NCI-H82 (cell line): ENCODE results near the gene SLC48A1.

Source experiments
- DNase-seq: peaks from one replicate; lab custom pipeline; 2025; lab: John Stamatoyannopoulos, UW

SLC48A1 gene

GRCh38 chr12:47757840-47758583 lies 15.0 kb upstream of the SLC48A1 start:
- DNase-seq: peak; percentile 12

DNA sequence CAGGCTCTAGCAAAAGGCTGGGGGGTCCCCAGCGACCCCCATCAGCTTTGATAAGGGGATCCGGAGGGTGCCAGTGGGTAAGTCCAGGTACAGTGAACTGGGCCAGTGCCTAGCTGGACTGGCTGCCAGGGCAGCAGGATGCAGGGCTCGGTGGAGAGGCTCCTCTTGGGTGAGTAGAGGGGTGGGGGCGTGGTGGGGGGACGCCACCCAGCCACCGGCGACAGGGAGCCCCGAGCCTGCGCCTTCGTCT lies 14.5 kb upstream of the SLC48A1 start:
- DNase-seq: no peak

DNA sequence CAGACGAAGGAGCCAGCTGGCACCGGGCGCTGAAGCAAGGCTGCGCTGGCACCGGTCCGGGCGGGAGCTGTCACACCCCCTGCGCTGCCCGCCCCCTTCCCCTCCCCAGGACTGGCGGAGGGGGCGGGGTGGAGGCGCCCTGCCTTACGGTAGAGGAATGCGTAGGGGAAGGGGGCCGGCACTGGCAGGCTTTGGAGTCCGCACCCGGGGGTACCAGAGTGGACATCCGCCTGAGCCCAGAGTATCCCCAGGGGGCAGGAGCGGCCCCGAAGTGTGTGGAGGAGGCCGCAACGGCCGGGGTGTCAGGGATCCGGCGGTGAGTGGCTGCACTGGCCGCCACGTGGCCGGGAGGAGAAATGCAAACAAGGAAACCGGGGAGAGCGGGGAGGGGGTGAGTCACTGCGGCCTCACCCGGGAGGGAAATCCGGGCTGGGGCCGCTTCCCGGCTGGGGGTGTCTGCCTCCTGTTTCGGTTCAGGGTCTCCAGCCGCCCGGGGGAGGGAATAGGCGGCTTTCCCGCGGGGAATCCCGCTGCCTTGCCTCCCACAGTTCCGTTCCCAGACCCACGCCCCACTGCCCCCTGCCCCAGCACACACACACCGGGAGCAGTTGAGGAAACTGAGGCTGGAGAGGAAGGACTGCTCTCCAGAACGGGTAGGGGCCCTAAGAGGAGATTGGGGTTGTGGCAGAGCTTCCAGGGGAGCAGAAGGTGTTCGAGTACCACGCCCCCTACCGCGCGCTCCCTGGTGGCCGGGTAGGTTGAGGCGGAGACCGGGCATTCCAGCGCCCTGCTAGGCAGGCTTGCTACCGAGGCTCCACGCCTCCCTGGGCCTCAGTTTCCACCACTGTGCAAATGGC lies 14.0 kb upstream of the SLC48A1 start, which contains the start of gene RAPGEF3:
TSS of gene RAPGEF3 (minus strand) at position 47 of the 857 bp plus-strand sequence. CDS start 324 bp downstream, outside the sequence.
- peak; percentile 80 for DNase-seq

- peak; percentile 80 for DNase-seq
Observed at GRCh38 chr12:47762850-47763465, 10.1 kb upstream of the SLC48A1 start.

GRCh38 chr12:47763481-47764346 lies 9.3 kb upstream of the SLC48A1 start:
- peak; percentile 35 for DNase-seq

DNA sequence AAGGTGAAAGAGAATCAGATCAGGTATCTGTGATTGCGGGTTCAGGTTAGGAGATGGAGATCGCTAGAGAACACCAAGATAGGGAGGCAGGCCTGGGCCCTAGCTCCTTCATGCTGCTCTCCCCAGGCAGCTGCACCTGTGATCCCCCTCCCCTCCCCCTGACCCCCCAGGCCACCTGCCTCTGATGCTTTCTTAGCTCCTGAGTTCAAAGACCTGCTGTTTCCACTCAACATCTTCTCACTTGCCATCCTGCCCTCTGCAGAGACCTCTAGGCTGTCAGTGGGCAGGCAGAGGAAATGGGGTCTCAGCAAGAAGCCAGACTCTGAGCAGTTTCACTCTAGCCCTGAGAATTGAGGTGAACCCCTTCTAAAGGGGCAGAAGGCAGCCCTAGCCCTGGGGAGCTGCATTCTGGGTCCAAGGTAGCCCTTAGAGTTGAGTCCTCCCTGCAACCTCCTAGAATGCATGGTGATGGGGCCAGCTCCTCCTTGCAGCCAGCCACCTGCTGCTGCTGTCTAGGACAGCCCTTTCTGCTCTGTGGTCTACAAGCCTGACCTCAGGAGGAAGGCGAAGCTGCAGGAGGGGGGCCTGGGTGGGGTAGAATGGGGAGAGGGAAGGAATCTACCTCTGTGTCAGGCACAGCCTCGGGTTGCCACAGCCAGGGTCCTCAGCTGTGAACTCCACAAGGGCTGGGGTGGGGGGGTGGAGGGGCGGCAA lies 6.4 kb upstream of the SLC48A1 start:
- DNase-seq: no peak

DNA sequence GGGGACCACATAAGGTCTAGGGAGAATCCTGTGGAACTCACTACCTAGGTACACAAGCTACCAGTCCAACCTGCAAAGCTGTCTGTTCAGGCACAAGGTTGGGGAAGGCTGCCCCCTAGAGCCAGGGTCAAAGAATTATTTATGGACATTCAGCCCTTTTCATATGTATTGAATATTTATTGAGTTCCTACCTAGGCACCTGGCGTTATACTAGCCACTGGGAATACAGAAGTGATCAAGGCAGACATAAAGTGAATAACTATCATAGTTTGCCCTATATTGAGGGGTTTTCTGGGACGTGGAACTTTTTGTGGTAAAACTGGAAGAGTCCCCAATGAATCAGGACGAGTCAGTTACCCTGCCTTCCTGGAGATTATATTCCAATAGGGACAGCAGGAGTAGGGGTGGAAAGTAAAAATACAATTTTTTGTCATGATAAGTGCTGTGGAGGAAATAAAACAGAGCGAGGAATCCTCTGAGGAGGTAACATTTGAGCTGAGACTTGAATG lies 5.8 kb upstream of the SLC48A1 start:
- DNase-seq: peak; percentile 63

GRCh38 chr12:47768323-47768811 lies 4.7 kb upstream of the SLC48A1 start:
- no peak for DNase-seq

DNA sequence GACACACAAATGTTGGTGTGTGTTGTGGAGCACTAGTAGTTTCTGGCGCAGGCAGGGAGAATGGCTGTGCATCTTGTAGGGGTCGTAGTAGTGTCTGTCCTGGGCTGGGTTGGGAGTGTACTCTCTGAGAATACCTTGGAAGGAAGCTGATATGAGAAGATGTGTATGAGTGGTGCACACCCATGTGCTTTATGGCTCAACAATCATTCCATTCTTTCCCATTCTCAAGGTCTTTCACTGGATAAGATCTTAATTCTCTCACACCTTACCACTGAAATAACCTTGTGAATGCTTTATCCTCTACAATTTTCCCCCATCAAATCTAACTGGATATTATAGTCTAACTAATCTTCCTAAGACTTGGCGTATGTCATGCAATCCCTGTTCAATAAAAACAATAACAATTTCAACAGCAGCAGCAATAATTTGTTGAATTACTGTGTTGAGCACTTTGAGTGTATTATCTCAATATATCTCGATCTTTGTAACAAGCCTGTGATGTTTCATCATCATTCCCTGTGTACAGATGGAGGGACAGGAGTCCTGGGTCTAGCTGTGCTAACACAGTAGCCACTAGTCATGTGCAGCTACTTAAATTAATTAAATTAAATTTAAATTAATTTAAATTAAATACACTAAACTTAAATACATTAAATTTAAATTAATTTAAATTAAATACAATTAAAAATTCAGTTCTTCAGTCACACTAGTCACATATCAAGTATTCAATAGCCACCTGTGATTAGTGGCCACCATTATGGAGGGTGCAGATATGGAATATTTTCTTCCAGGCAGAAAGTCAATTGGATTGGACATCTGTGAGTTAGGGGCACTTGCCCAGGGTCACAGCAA lies 3.6 kb upstream of the SLC48A1 start:
- DNase-seq: no peak

DNA sequence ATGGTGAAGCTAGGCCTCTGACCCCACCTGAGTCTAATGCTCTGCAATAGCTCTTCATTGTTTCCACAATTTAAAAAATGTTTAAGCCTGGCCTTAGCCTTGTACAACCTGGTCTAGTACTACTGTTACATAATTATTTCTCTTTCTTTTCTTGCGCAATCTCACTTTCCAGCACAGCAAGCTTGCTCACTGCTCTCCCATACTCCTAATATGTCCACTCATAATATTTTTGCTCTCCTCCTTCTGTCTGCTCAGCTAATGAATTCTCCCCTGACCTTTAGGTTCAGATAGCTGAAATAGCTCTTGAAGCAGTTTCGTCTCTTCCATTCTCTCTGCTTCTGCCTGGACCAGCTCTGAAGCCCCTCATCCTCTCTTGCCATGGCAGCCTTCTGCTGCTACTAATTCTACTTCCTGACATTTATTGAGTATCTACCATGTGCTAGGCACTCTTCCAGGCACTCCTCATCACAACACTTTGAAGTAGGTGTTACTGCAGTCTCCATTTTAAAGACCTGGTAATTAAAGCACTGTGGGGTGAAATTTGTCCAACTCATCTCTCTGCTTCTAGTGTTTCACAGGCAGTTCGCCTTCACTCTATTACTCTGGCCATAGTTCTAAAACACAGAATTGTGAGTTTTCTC lies 2.8 kb upstream of the SLC48A1 start:
- DNase-seq: no peak

GRCh38 chr12:47771304-47771703 lies 1.7 kb upstream of the SLC48A1 start:
- DNase-seq: no peak

DNA sequence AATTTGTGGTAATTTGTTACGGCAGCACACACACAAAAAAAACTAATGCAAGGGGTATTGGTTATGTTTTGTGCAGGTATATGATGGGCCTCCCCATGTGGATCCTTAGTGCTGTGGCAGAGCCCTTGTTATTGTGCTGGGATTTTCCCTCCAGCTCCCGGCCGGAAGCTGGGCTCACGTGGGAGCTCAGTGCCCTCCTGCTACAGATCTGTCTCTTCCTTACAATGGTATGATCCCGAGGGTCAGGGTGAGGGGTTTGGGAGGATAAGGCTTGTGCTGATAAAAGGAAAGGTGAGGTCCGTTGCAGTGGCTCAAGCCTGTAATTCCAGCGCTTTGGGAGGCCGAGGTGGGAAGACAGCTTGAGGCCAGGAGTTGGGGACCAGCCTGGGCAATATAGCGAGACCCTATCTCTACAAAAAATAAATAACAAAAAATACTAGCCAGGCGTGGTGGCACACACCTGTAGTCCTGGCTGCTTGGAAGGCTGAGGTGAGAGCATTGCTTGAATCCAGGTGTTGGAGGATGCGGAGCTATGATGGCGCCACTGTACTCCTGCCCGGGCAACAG lies 861 bp upstream of the SLC48A1 start:
- no peak for DNase-seq

DNA sequence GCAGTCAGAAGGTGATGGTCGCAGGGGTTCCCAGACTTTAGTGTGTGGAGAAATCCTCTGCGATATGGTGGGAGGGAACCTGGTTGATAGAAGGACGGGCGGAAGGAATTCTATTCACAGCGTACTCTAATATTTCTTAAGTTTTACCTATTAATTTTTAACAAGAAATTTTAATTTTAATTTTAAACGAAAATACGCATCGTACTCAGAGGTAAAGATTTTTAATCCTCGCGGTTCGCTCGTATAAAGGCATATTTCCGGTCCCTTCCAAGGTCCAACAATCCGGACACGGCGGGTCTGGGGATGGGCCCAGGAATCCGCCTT lies 338 bp upstream of the SLC48A1 start:
- DNase-seq: no peak

DNA sequence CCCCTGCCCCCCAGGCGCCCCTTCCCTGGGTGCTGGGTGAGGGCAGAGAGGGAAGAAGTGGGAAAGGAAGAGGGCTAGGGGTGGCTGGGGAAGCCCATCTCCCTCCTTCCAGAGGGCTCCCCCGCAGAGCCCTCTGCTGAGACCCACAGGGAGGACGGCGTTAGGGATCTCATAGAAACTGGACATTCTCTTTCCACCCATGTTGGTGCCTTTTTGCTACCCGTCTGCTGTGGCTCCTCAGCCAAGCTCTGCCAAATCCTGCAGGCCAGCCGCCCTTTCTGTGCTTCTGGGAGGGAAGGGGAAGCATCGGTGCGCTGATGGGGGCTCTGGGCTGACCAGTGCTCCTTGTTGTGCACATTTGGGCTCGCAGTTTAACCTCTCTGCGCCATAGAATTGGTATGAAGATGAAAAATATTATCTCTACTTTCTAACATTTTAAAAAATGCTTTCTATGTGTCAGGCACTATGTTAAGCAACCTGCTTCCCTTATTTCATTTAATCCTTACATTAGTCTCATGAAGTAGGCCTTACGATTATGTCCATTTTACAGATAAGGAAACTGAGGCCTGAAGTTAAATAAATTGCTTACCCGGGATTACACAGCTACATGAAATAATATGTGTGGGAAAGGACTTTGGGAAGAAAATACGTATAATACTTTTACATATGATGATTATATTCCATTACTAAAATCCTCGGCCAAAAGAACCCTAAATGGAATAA lies 981 bp downstream of the SLC48A1 start:
- DNase-seq: peak; percentile 47

- DNase-seq: no peak
Observed at GRCh38 chr12:47774663-47775062, 1.6 kb downstream of the SLC48A1 start.

GRCh38 chr12:47775100-47775911 lies 2.3 kb downstream of the SLC48A1 start:
- peak; percentile 17 for DNase-seq

DNA sequence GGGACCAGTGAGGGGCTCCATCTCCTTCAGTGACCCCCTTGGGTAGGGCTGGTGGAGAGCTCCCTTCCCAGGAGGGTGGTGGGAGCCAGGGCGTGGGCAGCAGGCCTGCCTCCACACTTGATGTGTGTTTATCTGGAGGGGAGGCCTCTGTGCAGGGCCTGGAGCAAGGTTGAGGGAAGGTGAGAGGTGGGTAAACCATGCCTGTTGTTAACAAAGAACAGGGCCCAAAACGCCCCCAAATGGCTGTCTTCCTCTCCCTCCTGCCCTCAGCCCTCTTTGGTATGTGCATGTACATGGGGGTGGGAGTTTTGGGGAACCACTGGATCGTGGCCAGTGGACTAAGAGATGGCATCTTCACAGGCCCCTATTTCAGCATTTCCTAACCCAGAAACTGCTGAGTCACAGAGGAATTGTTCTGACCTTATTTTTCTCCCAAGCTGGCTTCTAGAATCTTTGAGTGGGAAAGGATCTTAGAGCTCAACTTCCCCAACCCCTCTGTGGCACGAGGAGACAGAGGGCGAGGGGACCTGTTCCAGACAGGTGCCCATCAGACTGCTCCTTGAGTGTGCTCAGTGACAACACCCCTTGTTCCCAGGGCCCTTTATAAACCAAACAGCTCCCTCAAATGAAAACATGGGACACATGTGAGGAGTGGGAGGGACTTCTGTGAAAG lies 3.6 kb downstream of the SLC48A1 start:
- DNase-seq: no peak
